ENCODE measurements around the gene CYFIP2. TPM values are rescaled to one million over a fixed set of nuclear protein-coding genes. Genes with fewer than 3 reads are reported as not detected.
A peak's percentile ranks its signal among the peaks of the same experiment; 100 is the strongest.

Gene CYFIP2
- total and polyA plus RNA-seq, 2 of the 13 experiments (the other 11 are each of a cell fraction or from before 2014, with no cell fraction given), result 22.6 to 30.3 TPM

GRCh38 chr5:157265714-157266285 lies at the start of gene CYFIP2 (continued):
- no peak for TF ChIP-seq TBX2 (CRISPR knock-in tag; IDR thresholded peaks at IDR 0.05; ENCODE audit: borderline replicate concordance)
- 0 out of 2 replicates have a peak, but pooled peaks have one; percentile 37 for TF ChIP-seq MXD4 (CRISPR knock-in tag; IDR thresholded peaks at IDR 0.05)
- TF ChIP-seq TAF1 (CRISPR knock-in tag; IDR thresholded peaks at IDR 0.05), result peak; percentile 39; the same call in 1 of the 2 replicates
- no peak for TF ChIP-seq SNAPC2 (CRISPR knock-in tag; IDR thresholded peaks at IDR 0.05)
- TF ChIP-seq NRL (CRISPR knock-in tag; IDR thresholded peaks at IDR 0.05; ENCODE audit: borderline replicate concordance), result no peak
- TF ChIP-seq CREB3 (CRISPR knock-in tag; IDR thresholded peaks at IDR 0.05), result no peak
- no peak for TF ChIP-seq ZNF496 (CRISPR knock-in tag; IDR thresholded peaks at IDR 0.05; ENCODE audit: insufficient replicate concordance)
- TF ChIP-seq CTCF (CRISPR knock-in tag; IDR thresholded peaks at IDR 0.05), result 0 out of 2 replicates have a peak, but pooled peaks have one; percentile 36
- TF ChIP-seq ZNF607 (CRISPR knock-in tag; IDR thresholded peaks at IDR 0.05; ENCODE audit: borderline replicate concordance), result 0 out of 2 replicates have a peak, but pooled peaks have one; percentile 49
- TF ChIP-seq BRCA1 (CRISPR knock-in tag; IDR thresholded peaks at IDR 0.05), result 0 out of 2 replicates have a peak, but pooled peaks have one; percentile 38
- TF ChIP-seq ZIK1 (CRISPR knock-in tag; IDR thresholded peaks at IDR 0.05; ENCODE audit: borderline replicate concordance, low read depth), result 0 out of 2 replicates have a peak, but pooled peaks have one; percentile 7
- TF ChIP-seq TSC22D2 (CRISPR knock-in tag; IDR thresholded peaks at IDR 0.05; ENCODE audit: borderline replicate concordance), result no peak
- no peak for TF ChIP-seq ZNF296 (CRISPR knock-in tag; conservative IDR thresholded peaks at IDR 0.05)
- TF ChIP-seq SMYD3 (CRISPR knock-in tag; IDR thresholded peaks at IDR 0.05), result no peak
- peak; percentile 42 for TF ChIP-seq UBTF (CRISPR knock-in tag; IDR thresholded peaks at IDR 0.05)
- TF ChIP-seq ZNF263 (CRISPR knock-in tag; IDR thresholded peaks at IDR 0.05), result 0 out of 2 replicates have a peak, but pooled peaks have one; percentile 13
- TF ChIP-seq ZNF503 (CRISPR knock-in tag; IDR thresholded peaks at IDR 0.05), result no peak
- no peak for TF ChIP-seq PITX1 (CRISPR knock-in tag; IDR thresholded peaks at IDR 0.05)
- TF ChIP-seq ZFP90 (CRISPR knock-in tag; IDR thresholded peaks at IDR 0.05; ENCODE audit: borderline replicate concordance), result 0 out of 2 replicates have a peak, but pooled peaks have one; percentile 10
- peak; percentile 65; the same call in 1 of the 2 replicates for TF ChIP-seq KLF12 (CRISPR knock-in tag; IDR thresholded peaks at IDR 0.05; ENCODE audit: borderline replicate concordance)
